Measurements from ENCODE around the gene GDF2. TPM values are rescaled to one million over a fixed set of nuclear protein-coding genes. Genes with fewer than 3 reads are reported as not detected.

The GDF2 gene
- total RNA-seq, 4 donors from 2014 or later, result not detected

GRCh38 chr10:47323087-47323486 lies 833 bp downstream of the GDF2 start:
- no peaks in the 10 kb centered on the region for H3K36me3 ChIP-seq
- H3K4me3 ChIP-seq, result no peak overlapping the region
- no peaks in the 10 kb centered on the region for H3K27me3 ChIP-seq
- TF ChIP-seq POLR2A (IDR thresholded peaks at IDR 0.05), result no peak
- TF ChIP-seq CTCF (IDR thresholded peaks at IDR 0.05), result no peak
- no peaks in the 10 kb centered on the region for H3K9me3 ChIP-seq
- H3K27ac ChIP-seq, result no peak overlapping the region
- H3K4me1 ChIP-seq, result no peaks in the 10 kb centered on the region
- no peak for DNase-seq

- H3K27me3 ChIP-seq, result no peaks in the 10 kb centered on the region
Measured at GRCh38 chr10:47323636-47324296, 1.5 kb downstream of the GDF2 start.

DNA sequence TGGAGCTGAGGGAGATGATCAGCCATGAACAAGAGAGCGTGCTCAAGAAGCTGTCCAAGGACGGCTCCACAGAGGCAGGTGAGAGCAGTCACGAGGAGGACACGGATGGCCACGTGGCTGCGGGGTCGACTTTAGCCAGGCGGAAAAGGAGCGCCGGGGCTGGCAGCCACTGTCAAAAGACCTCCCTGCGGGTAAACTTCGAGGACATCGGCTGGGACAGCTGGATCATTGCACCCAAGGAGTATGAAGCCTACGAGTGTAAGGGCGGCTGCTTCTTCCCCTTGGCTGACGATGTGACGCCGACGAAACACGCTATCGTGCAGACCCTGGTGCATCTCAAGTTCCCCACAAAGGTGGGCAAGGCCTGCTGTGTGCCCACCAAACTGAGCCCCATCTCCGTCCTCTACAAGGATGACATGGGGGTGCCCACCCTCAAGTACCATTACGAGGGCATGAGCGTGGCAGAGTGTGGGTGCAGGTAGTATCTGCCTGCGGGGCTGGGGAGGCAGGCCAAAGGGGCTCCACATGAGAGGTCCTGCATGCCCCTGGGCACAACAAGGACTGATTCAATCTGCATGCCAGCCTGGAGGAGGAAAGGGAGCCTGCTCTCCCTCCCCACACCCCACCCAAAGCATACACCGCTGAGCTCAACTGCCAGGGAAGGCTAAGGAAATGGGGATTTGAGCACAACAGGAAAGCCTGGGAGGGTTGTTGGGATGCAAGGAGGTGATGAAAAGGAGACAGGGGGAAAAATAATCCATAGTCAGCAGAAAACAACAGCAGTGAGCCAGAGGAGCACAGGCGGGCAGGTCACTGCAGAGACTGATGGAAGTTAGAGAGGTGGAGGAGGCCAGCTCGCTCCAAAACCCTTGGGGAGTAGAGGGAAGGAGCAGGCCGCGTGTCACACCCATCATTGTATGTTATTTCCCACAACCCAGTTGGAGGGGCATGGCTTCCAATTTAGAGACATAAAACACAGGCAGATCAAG lies 3.3 kb downstream of the GDF2 start:
- Histone ChIP-seq H3K27ac (no peak overlapping the region), H3K4me1 (peaks cover 0 to 9% (median 0%) of the 10 kb centered on the region in 4 donors), H3K9me3 (no peaks in the 10 kb centered on the region), H3K4me3 (no peak overlapping the region), H3K27me3 (no peaks in the 10 kb centered on the region), H3K36me3 (no peaks in the 10 kb centered on the region)
- DNase-seq, result no peak
- TF ChIP-seq POLR2A (IDR thresholded peaks at IDR 0.05) (no peak), CTCF (IDR thresholded peaks at IDR 0.05) (no peak)

More at GRCh38 chr10:47323636-47324296, 1.5 kb downstream of the GDF2 start:
- H3K9me3 ChIP-seq, result no peaks in the 10 kb centered on the region
- H3K4me3 ChIP-seq, result no peak overlapping the region
- no peak for DNase-seq
- H3K4me1 ChIP-seq, result no peaks in the 10 kb centered on the region
- H3K27ac ChIP-seq, result no peak overlapping the region
- H3K36me3 ChIP-seq, result no peaks in the 10 kb centered on the region
- no peak for TF ChIP-seq POLR2A (IDR thresholded peaks at IDR 0.05)
- TF ChIP-seq CTCF (IDR thresholded peaks at IDR 0.05), result no peak

DNA sequence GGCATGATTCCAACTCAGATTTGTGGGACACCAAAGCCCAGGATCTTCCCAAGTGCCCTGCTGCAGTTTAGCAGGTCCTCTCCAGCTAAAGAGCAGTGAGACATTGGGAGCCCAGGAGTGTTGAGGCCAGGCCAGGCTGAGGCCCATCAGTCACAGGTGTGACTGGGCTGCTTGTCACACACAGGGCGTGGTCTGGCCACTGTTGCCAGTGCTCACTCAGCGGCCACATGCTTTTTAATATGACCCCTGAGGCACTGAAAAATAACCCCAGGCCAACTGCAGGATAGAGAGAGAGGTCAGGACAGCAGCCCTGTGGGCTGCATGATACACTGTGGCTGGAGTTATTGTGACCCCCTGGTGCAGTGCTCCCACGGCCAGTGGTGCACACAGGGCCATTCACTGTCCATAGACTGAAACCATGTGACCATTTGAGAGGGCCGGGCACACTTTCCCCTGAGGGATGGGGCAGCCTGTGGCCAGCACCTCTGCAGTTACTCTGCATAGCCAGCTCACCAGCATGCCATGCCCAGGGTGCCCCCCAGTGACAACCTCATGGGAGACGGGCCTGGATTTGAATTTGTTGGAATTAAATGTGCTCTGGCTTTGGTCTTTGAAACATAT lies 4.2 kb downstream of the GDF2 start:
- peaks cover 0 to 15% (median 0%) of the 10 kb centered on the region in 4 donors for H3K4me1 ChIP-seq
- H3K36me3 ChIP-seq, result no peaks in the 10 kb centered on the region
- TF ChIP-seq POLR2A (IDR thresholded peaks at IDR 0.05) (no peak), CTCF (IDR thresholded peaks at IDR 0.05) (no peak)
- DNase-seq, result no peak
- no peaks in the 10 kb centered on the region for H3K9me3 ChIP-seq
- H3K27ac ChIP-seq, result no peak overlapping the region
- H3K27me3 ChIP-seq, result no peaks in the 10 kb centered on the region
- H3K4me3 ChIP-seq, result no peak overlapping the region

GRCh38 chr10:47326927-47327330 lies 4.7 kb downstream of the GDF2 start:
- Histone ChIP-seq H3K9me3 (no peaks in the 10 kb centered on the region), H3K36me3 (no peaks in the 10 kb centered on the region), H3K27me3 (no peaks in the 10 kb centered on the region), H3K4me1 (peaks cover 0 to 20% (median 0%) of the 10 kb centered on the region in 4 donors), H3K27ac (no peak overlapping the region), H3K4me3 (no peak overlapping the region)
- no peak for TF ChIP-seq CTCF (IDR thresholded peaks at IDR 0.05)
- no peak for TF ChIP-seq POLR2A (IDR thresholded peaks at IDR 0.05)
- no peak for DNase-seq
